Loucy (cell line): ENCODE data around the gene ST8SIA5.

Experiments used
- CTCF ChIP-seq: fragments of 200-600 bp; sonication (generic); conservative IDR thresholded peaks from 2 replicates; pipeline ENCODE4 v1.5.1; 2014; ENCODE audit warnings: mild to moderate bottlenecking, antibody characterized with exemption, low read length
- EZH2phosphoT487 ChIP-seq: fragments of 200-600 bp; IDR thresholded peaks from 2 replicates; pipeline ENCODE4 v1.6.1; 2018; ENCODE audit warnings: antibody characterized with exemption, mild to moderate bottlenecking, moderate library complexity, borderline replicate concordance

GRCh38 chr18:46668135-46668534 lies 88.7 kb downstream of the ST8SIA5 start:
- TF ChIP-seq CTCF: no peak
- TF ChIP-seq EZH2phosphoT487: no peak
